ENCODE measurements around the gene RIT1.

- TF ChIP-seq CTCF (IDR thresholded peaks at IDR 0.05; ENCODE audit: low read length) (no peak), EZH2 (optimal IDR thresholded peaks at IDR 0.05; ENCODE audit: low read depth, low read length) (no peak)
Observed at GRCh38 chr1:155861896-155862295, 49.3 kb downstream of the RIT1 start.

Data from MM.1S (cell line).